Embryonic facial prominence (tissue), 1 donor: ENCODE data around the gene GNB3.

Experiments
- DNase-seq: peaks from one replicate; pipeline ENCODE4 v3.0.0-alpha.2; 2016; ENCODE audit errors: extremely low spot score

Gene GNB3

GRCh38 chr12:6836851-6837250 is 3.9 kb upstream of the GNB3 start:
- no peak for DNase-seq

- no peak for DNase-seq
These were observed 3.2 kb upstream of the GNB3 start for GRCh38 chr12:6837370-6838060.

- no peak for DNase-seq
These were observed 1.9 kb upstream of the GNB3 start for GRCh38 chr12:6838854-6839253.

- no peak for DNase-seq
These were observed 1.1 kb upstream of the GNB3 start for GRCh38 chr12:6839482-6840201.

- DNase-seq: no peak
These were observed 395 bp upstream of the GNB3 start for GRCh38 chr12:6840330-6840729.

- DNase-seq: no peak
These were observed 1.4 kb downstream of the GNB3 start for GRCh38 chr12:6842075-6842474.

- DNase-seq: no peak
These were observed 2.6 kb downstream of the GNB3 start for GRCh38 chr12:6843118-6843902.

GRCh38 chr12:6845395-6845794 is 4.7 kb downstream of the GNB3 start:
- DNase-seq: no peak

- DNase-seq: no peak
These were observed 5.7 kb downstream of the GNB3 start for GRCh38 chr12:6846316-6846869.

GRCh38 chr12:6847676-6848075 is 7.0 kb downstream of the GNB3 start:
- DNase-seq: no peak

GRCh38 chr12:6849427-6849826 is 8.7 kb downstream of the GNB3 start:
- DNase-seq: no peak

GRCh38 chr12:6849976-6850560 is 9.3 kb downstream of the GNB3 start:
- no peak for DNase-seq

GRCh38 chr12:6850796-6851152 is 10.0 kb downstream of the GNB3 start:
- DNase-seq: no peak

- peak; percentile 95 for DNase-seq
These were observed 10.6 kb downstream of the GNB3 start, which contains the start of gene CDCA3 for GRCh38 chr12:6851153-6851920. CDCA3 (minus strand) TSS chr12:6851286; CDS start chr12:6850952, 334 bp downstream.

- peak; percentile 98 for DNase-seq
These were observed 11.4 kb downstream of the GNB3 start, which contains the start of gene USP5 for GRCh38 chr12:6851921-6852650. USP5 (plus strand) TSS chr12:6852150; CDS start chr12:6852180, 30 bp downstream.

- no peak for DNase-seq
These were observed 12.1 kb downstream of the GNB3 start for GRCh38 chr12:6852651-6853354.

GRCh38 chr12:6853626-6854025 is 12.9 kb downstream of the GNB3 start:
- DNase-seq: no peak

GRCh38 chr12:6854036-6854435 is 13.3 kb downstream of the GNB3 start:
- DNase-seq: no peak

- no peak for DNase-seq
These were observed 14.6 kb downstream of the GNB3 start for GRCh38 chr12:6855322-6855721.

- DNase-seq: no peak
These were observed 18.1 kb downstream of the GNB3 start for GRCh38 chr12:6858799-6859198.
